Astrocyte (in vitro differentiated cells and primary cell): ENCODE measurements around the gene PCED1B. TPM values are rescaled to one million over a fixed set of nuclear protein-coding genes. Genes with fewer than 3 reads are reported as not detected.

Source experiments
- DNase-seq: peaks from one replicate; pipeline ENCODE4 v3.0.0-alpha.2; 2010; ENCODE audit warnings: low read depth
- FAIRE-seq: peaks from 2 replicates; lab custom pipeline; 2011; peaks lifted over from hg19 to GRCh38; lab: Jason Lieb, UNC
- H2AFZ ChIP-seq: 2 replicates; pipeline ENCODE4 v1.6.0; 2012; ENCODE audit warnings: low read depth, low read length, inconsistent platforms
- H3K27ac ChIP-seq: 2 replicates; pipeline ENCODE4 v1.5.1; 2011; ENCODE audit warnings: low read depth, low read length, inconsistent platforms
- H3K27me3 ChIP-seq: 2 replicates; pipeline ENCODE4 v1.6.0; 2011; ENCODE audit warnings: low read length, inconsistent platforms; ENCODE audit not compliant: insufficient read depth
- H3K36me3 ChIP-seq: 2 replicates; pipeline ENCODE4 v1.5.1; 2011; ENCODE audit warnings: low read length, inconsistent platforms; ENCODE audit not compliant: insufficient read depth
- H3K4me1 ChIP-seq: 2 replicates; pipeline ENCODE4 v1.5.1; 2011; ENCODE audit warnings: low read length, inconsistent platforms; ENCODE audit not compliant: insufficient read depth
- H3K4me2 ChIP-seq: 2 replicates; pipeline ENCODE4 v1.6.0; 2012; ENCODE audit warnings: low read length, inconsistent platforms
- H3K4me3 ChIP-seq: 2 replicates; pipeline ENCODE4 v1.5.1; 2011; ENCODE audit warnings: low read depth, mild to moderate bottlenecking, low read length, inconsistent platforms; ENCODE audit not compliant: insufficient read depth
- H3K79me2 ChIP-seq: 2 replicates; pipeline ENCODE4 v1.6.0; 2012; ENCODE audit warnings: mild to moderate bottlenecking, low read length, inconsistent platforms; ENCODE audit not compliant: insufficient read depth
- H3K9ac ChIP-seq: 2 replicates; pipeline ENCODE4 v1.6.0; 2012; ENCODE audit warnings: mild to moderate bottlenecking, low read length, inconsistent platforms
- H3K9me3 ChIP-seq: 2 replicates; pipeline ENCODE4 v1.5.1; 2012; ENCODE audit warnings: low read depth, mild to moderate bottlenecking, low read length, inconsistent platforms; ENCODE audit not compliant: insufficient read depth
- H4K20me1 ChIP-seq: 2 replicates; pipeline ENCODE4 v1.6.0; 2012; ENCODE audit warnings: low read length, inconsistent platforms; ENCODE audit not compliant: insufficient read depth
- H3K27ac Mint-ChIP-seq: one replicate; pipeline ENCODE4 v1.8.0; 2021; ENCODE audit warnings: mild to moderate bottlenecking, mixed read lengths; ENCODE audit not compliant: unreplicated experiment
- H3K27me3 Mint-ChIP-seq: one replicate; pipeline ENCODE4 v1.8.0; 2021; ENCODE audit warnings: low read depth, mixed read lengths; ENCODE audit not compliant: unreplicated experiment
- H3K36me3 Mint-ChIP-seq: one replicate; pipeline ENCODE4 v1.8.0; 2021; ENCODE audit warnings: low read depth, mixed read lengths; ENCODE audit not compliant: unreplicated experiment
- H3K4me1 Mint-ChIP-seq: one replicate; pipeline ENCODE4 v1.8.0; 2021; ENCODE audit warnings: low read depth, mixed read lengths; ENCODE audit not compliant: unreplicated experiment
- H3K4me3 Mint-ChIP-seq: one replicate; pipeline ENCODE4 v1.8.0; 2021; ENCODE audit warnings: mild to moderate bottlenecking, moderate library complexity, mixed read lengths; ENCODE audit not compliant: unreplicated experiment
- H3K9me3 Mint-ChIP-seq: one replicate; pipeline ENCODE4 v1.8.0; 2021; ENCODE audit warnings: mild to moderate bottlenecking, mixed read lengths; ENCODE audit not compliant: unreplicated experiment
- CTCF ChIP-seq: IDR thresholded peaks from 2 replicates; pipeline ENCODE4 v1.5.1; 2011; ENCODE audit warnings: low read depth, mild to moderate bottlenecking, inconsistent platforms, low read length, moderate library complexity; ENCODE audit not compliant: insufficient read depth
- EZH2 ChIP-seq: IDR thresholded peaks from 2 replicates; pipeline ENCODE4 v1.6.1; 2012; ENCODE audit warnings: mild to moderate bottlenecking, low read length, inconsistent platforms; ENCODE audit not compliant: insufficient read depth
- total RNA-seq: library from RNA; stranded (reverse); gene quantifications from 2 replicates; pipeline ENCODE4 v1.2.1, GENCODE V29; 2021

Gene PCED1B
- total RNA-seq, 1 donor from 2014 or later, result 1.8 TPM

GRCh38 chr12:47223031-47223847 lies 143.8 kb downstream of the PCED1B start:
- Mint-ChIP-seq H3K27me3 (no peaks in the 10 kb centered on the region), H3K9me3 (no peaks in the 10 kb centered on the region), H3K36me3 (no peaks in the 10 kb centered on the region), H3K27ac (peak overlapping the region; percentile 36), H3K4me3 (no peak overlapping the region), H3K4me1 (peaks cover 14% of the 10 kb centered on the region)
- H4K20me1 ChIP-seq, result no peaks in the 10 kb centered on the region
- peaks cover 16% of the 10 kb centered on the region for H3K4me1 ChIP-seq
- DNase-seq (no peak), FAIRE-seq (no peak)
- no peaks in the 10 kb centered on the region for H3K79me2 ChIP-seq
- H3K9me3 ChIP-seq, result no peaks in the 10 kb centered on the region
- TF ChIP-seq EZH2 (no peak), CTCF (no peak)
- peak overlapping the region; percentile 48 for H3K9ac ChIP-seq
- H3K4me3 ChIP-seq, result no peak overlapping the region
- no peaks in the 10 kb centered on the region for H3K36me3 ChIP-seq
- H3K4me2 ChIP-seq, result peak overlapping the region; percentile 52
- no peak overlapping the region for H3K27ac ChIP-seq
- peak overlapping the region; percentile 71 for H2AFZ ChIP-seq
- no peaks in the 10 kb centered on the region for H3K27me3 ChIP-seq

GRCh38 chr12:47223848-47224213 lies 144.4 kb downstream of the PCED1B start:
- no peaks in the 10 kb centered on the region for H3K9me3 Mint-ChIP-seq
- Histone ChIP-seq H3K36me3 (no peaks in the 10 kb centered on the region), H3K4me1 (peaks cover 16% of the 10 kb centered on the region), H2AFZ (peak overlapping the region; percentile 71), H3K79me2 (no peaks in the 10 kb centered on the region), H3K4me3 (no peak overlapping the region), H3K4me2 (peak overlapping the region; percentile 52), H3K27ac (no peak overlapping the region), H3K9me3 (no peaks in the 10 kb centered on the region), H3K9ac (peak overlapping the region; percentile 48), H4K20me1 (no peaks in the 10 kb centered on the region), H3K27me3 (no peaks in the 10 kb centered on the region)
- FAIRE-seq (no peak), DNase-seq (peak; percentile 26)
- H3K4me1 Mint-ChIP-seq, result peaks cover 14% of the 10 kb centered on the region
- peak overlapping the region; percentile 36 for H3K27ac Mint-ChIP-seq
- H3K27me3 Mint-ChIP-seq, result no peaks in the 10 kb centered on the region
- TF ChIP-seq EZH2 (no peak), CTCF (no peak)
- no peak overlapping the region for H3K4me3 Mint-ChIP-seq
- no peaks in the 10 kb centered on the region for H3K36me3 Mint-ChIP-seq

- H3K36me3 Mint-ChIP-seq, result no peaks in the 10 kb centered on the region
- Histone ChIP-seq H3K4me1 (peaks cover 16% of the 10 kb centered on the region), H3K4me2 (no peak overlapping the region), H3K9me3 (no peaks in the 10 kb centered on the region), H3K36me3 (no peaks in the 10 kb centered on the region), H3K27ac (no peak overlapping the region), H3K27me3 (no peaks in the 10 kb centered on the region), H4K20me1 (no peaks in the 10 kb centered on the region), H3K79me2 (no peaks in the 10 kb centered on the region), H3K9ac (no peak overlapping the region), H2AFZ (no peak overlapping the region), H3K4me3 (no peak overlapping the region)
- DNase-seq (no peak), FAIRE-seq (no peak)
- no peak overlapping the region for H3K4me3 Mint-ChIP-seq
- peaks cover 10% of the 10 kb centered on the region for H3K4me1 Mint-ChIP-seq
- no peaks in the 10 kb centered on the region for H3K27me3 Mint-ChIP-seq
- no peaks in the 10 kb centered on the region for H3K9me3 Mint-ChIP-seq
- TF ChIP-seq EZH2 (no peak), CTCF (no peak)
- H3K27ac Mint-ChIP-seq, result no peak overlapping the region
Observed at GRCh38 chr12:47224563-47225133, 145.2 kb downstream of the PCED1B start.
